Stimulated activated CD4-positive, alpha-beta T cell treated with anti-CD3 and anti-CD28 coated beads, TNF-alpha, amount 100 ng/mL, for 1 hour (primary cell): ENCODE data around the gene KCNK17.
A peak's percentile ranks its signal among the peaks of the same experiment; 100 is the strongest.
"Not testable (repeated sequence)": the region's sequence is repeated elsewhere in the genome, so short reads cannot be mapped to it uniquely, and the experiment has no call there.

Experiments used
- DNase-seq, 3 donors: peaks; one replicate each; pipeline ENCODE4 v3.0.0-alpha.2; 2020; ENCODE audit warnings: low read depth in 3 of 3, low spot score in 1 of 3

The KCNK17 gene

DNA sequence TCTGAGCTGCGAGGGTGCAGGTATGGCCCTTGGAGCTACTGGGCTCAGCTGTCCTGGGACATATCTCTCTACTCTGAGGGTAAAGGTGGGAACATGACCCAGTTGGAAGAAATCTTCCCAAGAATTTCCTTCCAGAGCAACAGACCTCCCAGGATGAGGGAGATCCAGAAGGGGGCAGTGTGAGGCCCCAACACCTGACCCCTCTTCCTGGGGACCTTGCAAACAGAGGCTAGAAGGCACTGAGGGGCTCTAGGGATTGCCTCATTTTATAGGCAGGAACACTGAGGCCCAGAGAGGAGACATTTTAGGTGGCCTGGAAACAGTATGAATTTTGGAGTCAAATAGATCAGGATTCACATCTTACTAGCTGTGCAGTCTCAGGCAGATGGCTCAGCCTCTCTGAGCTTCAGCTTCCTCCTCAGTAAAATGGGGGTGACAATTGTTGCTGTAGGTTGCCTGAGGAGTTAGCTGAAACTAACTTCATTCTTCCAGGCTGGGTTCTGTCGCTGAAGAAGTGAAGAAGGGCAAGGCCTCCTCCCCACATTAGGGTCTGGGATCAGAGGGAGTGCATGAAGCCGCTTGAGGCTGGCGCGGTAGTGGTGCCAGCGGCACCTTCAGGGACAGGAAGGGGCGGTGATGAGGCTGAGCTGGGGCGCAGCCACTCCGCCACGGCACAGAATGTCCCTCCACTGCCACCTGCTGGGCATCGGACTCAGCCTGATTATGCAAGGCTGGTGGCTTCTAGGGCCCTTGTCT is 11.4 kb downstream of the KCNK17 start:
- peak; percentile 63 to 80 (median 65) for DNase-seq

DNA sequence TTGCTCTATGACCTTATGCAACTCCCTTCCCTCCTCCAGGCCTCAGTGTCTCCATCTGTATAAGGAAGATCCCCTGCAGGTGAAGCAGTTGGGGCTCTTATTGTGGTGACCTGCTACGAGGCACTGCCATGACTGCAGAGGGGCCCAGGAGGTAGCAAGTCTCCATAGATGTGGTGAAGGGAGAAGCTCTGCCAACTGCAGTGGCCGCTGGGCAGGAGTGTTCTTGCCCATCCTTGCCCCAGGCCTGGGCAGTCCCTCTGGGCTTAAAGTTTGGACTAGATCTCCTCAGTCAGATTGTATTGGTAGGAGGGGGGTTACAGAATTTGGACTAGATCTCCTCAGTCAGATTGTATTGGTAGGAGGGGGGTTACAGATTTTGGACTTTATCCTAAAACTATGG is 12.2 kb downstream of the KCNK17 start:
- DNase-seq, result no peak

DNA sequence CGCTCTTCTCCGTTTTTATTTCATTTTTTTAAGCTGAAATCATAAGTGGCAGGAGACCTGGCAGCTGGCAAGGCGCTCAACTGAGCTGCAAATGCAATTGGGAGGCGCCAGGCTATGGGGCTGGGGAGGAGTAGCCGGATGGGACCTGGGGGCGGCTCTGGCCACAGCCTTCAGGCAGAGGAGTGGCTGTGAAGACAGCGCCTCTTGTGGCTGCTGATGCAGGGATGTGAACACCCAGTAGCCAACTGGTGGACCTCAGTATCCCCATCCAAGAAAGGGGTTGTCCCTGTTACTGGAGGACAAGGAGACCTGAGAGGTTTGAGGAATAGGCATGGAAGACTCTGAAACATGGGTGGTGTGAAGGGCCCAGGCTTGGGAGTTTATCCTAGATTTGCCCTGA is 12.6 kb downstream of the KCNK17 start:
- DNase-seq, result no peak

DNA sequence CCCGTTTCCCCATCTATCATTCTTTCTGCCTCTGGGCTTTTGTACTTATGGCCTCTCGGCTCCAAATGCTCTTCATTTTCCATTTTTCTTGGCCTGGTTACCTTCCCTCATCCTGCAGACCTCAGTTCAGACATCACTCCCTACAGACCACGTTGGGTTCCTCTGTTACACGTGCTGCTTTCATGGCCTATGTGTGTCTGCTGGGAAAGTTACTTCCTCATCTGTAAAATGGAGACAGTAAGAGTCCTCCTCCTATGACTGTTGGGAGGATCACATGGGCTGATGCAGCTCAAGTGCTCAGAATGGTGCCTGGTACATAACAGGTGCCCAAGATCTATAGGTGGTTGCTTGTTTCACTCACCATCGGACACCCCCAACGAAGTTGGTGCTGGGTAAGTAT is 13.5 kb downstream of the KCNK17 start:
- DNase-seq, result no peak

DNA sequence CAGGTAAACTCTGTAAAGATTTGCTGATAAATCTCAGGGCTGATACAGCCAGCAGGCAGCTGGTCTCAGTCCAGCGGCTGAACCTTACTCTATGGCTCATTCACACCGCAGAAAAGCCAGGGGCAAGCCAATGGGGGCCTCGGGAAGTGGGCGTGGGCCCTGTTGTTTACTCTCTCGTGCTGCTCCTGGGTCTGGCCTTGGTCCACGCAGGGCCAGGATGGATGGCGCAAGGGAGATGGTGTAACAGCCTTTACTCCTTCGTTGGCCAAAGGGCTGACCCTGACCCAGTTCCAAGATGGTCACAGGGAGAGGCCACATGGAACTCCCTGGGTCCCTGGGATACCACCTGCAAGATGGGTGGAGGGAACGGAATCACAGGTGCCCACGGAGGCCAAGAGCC is 16.2 kb downstream of the KCNK17 start:
- DNase-seq, result no peak

DNA sequence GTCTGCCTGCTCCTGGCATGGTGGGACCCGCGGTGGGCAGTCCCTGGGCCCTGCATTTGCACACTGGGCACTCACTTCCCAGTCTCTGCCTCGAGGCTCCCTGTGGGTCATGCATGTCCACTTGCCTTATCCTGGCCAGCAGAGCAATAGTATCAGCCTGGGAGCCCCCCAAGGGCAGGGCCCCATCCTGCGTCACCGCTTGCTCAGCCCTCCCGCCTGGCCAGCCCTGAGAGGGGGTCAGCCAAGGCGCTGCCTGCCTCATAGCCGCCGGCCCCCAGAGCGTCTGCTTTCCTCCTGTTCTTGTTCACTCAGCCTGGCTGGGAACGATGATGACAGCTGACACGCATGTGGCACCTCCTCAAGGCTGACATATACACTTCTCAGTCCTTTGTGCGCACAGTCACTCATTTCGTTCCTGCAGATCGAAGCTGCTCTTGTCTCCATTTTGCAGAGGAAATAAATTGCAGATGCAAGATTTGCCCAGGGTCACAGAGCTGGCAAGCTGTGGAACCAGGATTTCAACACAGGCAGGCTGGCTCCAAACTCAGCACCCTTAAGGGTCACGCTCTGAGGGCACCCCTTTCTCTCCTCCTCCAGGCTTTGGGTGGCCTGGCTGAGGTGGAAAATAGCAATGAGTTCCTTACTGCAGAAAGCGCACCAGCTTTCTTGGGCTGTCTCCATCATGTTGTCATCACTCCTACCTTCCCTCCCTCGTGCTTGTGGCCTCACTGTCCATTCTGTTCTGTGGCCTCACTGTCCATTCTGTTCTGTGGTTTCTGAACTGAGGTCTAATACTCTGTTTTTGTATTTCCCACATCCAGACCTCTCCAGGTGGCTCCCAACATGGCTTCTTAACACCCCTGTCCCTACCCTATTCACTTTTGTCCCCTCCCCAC is 17.2 kb downstream of the KCNK17 start:
- no peak for DNase-seq

DNA sequence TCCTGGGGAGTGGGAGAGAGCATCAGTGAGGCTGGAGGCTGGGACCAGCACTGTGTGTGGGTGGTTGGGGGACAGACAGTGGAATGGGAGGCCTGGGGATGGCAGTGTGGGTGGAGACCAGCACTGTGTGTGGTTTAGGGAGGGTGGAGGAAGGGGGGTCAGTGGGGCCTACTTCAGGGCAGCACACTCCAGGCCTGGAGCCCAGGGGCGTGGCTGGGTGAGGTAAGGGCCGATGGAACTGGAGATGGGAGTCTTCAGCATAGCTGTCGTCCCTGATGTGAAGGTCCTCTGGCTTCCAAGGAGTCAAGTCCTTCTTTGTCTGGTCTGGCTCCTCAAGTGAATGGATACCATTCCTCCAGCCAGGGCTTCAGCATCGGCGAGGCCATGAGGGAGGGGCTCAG is 18.6 kb downstream of the KCNK17 start:
- no peak for DNase-seq

DNA sequence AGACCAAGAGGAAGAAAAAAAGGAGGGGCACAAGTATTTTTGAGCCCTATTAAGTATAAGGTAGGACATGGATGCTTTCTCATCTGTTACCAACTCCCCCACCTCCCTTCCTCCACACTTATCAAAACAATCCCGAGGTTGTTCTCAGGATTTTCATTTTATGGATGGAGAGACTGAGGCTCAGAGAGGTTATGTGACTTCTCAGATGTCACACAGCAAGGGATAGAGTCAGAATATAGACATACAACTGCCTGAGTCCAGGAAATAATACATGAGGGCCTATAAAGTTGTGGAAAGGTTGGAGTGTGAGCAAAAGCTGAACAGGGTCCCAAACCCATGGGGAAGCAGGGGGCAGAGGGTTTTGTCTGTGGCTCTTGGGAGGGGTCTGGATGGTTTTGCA is 19.3 kb downstream of the KCNK17 start:
- DNase-seq, result no peak

DNA sequence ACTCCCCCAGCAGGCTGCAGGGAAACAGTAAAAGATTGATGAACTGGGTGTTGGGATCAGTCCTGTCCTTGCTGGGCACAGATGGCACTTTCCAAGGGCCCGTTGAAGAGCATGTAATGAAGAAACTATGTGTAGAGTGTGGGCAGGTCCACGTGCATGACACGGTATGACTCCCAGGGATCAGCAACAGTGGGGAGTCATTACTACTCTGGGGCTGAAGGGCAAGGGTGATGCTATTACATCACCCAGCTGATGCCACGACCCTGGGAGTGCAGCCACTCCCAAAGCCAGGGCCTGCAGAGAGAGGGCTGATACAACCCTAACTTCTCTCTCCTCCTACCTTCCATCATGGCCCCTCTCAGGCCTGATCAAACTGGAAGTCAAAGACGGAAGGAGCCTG is 20.1 kb downstream of the KCNK17 start:
- no peak for DNase-seq

DNA sequence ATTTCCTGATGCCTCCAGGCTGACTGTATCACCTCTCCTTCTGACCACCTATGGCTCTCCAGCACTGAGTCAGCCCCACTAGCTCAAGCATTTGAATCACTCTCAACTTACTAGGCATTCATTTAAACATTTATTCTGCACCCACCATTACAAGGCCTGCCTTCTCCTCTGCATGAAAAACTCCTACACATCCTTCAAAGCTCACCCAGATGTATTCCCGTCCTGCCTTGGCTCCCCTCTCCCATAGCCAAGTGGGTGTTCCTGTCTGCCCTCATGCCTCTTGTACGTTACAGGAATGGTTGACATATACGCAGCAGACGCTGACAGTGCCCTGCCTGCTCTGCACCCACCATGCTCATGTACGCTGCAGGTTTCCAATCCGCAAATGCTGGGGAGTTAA is 21.6 kb downstream of the KCNK17 start:
- no peak for DNase-seq

DNA sequence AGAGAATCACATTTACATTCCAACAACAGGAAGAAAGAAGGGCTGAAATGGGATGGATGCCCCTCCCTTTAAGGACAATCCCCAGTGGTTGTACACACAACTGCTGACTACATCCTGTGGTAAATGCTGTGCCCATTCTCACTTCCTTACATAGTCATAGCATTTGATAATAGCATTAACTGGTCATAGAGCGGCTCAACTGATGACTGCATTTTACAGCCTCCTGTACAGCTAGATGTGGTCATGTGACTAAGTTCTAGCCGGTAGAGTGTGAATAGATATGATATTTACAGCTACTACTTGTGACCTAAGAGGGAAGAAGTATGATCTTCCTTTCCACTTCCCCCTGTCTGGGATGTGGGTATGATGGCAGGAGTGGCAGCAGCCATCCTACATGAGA is 24.7 kb downstream of the KCNK17 start:
- no peak for DNase-seq

DNA sequence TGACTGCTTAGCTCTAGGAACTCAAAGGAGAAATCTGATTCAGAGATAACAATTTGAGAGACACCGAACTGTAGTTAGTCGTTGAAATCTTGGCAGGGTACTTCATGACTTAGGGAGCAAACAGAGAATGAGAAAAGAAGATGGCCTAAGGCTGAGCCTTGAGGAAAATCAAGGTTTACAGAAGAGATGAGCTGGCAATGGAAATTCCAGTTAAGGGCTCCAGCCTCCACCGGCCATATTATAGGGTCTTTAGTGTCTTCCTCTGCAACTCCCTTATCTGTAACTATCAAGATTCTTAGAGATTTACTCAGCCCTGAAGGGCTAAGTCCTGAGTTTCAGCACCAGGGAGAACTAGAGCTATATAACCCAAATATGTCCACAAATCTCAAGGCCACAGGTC is 26.6 kb downstream of the KCNK17 start:
- no peak for DNase-seq

DNA sequence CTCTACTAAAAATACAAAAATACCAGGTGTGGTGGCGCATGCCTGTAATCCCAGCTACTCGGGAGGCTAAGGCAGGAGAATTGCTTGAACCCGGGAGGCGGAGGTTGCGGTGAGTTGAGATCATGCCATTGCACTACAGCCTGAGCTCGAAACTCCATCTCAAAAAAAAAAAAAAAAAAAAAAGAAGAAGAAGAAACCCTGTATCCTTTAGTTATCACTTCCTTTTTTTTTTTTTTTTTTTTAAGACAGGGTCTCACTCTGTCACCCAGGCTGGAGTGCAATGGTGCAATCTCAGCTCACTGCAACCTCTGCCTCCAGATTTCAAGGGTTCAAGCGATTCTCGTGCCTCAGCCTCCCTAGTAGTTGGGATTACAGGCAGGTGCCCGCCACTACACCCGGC is 27.6 kb downstream of the KCNK17 start:
- not testable (repeated sequence) for DNase-seq

DNA sequence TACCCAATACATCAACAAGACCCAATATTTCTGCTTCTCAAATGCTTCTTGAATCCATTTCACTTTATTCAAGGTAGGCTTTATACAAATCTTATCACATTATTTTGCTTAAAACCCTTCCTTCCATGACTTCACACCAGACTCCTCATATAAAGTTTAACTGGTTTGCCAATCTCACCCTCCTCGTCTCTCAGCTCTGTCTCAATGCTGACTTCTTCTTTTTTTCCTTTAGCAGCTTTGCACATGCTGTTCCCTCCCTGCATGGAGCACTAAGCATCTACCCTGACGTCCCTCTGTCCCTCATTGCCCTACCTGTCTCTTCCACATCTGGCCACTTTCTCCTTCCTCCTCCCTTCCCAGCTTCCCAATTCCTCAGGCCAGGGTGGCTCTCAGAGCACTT is 31.4 kb downstream of the KCNK17 start:
- DNase-seq, result no peak

DNA sequence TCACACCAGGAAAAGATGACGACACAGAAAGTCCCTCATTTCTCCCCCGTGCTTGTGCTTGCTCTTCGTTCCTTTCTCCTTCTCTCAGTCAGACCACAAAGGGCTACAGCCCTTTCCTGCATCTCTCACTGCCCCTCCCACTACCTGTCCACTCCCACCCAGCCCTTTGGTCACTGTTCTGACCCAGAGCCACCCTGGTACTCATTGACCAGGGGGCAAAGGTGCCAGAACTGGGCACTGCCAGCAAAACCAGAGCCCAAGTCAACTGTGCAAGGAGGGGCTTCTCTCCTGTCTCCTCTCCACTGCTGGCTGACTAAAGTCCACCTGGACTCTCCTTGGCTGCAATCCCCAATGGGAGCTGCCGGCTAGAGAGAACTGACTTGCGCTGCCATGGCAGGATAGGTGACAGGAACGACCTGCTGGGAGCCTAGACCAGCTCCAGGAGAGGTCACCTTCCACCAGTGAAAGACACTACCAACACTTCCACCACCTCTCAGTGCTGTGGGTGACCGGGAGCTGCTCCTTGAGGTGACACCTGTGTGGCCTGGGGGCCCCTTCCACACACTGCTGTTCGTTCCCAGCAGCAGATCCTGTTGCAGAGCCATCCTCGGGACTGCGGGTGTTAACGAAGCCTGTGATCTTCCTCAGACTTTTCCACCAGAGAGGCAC is 32.8 kb downstream of the KCNK17 start:
- DNase-seq, result no peak

DNA sequence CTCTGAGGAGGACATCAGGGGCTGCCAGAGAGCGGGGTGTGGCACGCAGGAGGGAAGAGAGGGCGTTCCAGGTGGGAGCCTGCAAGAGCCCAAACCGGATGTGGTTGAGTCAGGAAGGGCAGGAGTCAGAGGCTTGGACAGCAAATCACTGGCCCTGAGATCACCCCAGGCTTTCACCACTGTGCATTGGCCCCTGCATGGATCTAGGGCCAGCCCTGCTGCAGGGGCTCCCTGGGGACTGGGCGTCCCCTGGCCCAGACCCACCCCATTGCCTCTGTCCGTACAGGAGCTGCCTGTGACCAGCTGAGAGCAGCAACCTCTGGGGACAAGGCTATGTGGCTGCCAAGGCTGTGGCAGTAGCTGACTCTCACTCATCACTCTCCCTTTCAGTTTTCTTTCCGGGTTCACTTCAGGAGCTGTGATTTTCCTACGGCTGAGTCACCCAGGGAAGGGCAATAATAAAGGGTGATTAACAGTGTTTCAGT is 33.9 kb downstream of the KCNK17 start:
- no peak for DNase-seq

DNA sequence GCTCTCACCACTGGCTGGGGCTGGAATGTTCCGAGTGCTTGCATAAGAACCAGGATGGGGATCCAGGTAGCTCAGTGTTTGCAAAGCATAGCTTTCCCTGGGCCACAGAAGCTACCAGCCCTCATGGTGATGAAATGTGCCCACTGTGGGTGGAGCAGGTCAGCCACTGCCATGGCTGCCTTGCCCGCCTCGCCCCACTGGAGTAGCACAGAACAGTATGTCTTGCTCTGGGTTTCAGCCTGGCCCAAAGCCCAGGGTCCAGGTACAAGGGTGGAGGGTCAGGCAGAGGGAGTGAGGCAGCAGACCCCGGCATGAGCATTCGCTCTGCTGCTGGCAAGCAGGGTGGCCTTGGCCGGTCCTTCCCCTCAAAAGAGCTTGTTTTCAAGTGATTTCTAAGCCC is 34.7 kb downstream of the KCNK17 start:
- DNase-seq, result no peak

DNA sequence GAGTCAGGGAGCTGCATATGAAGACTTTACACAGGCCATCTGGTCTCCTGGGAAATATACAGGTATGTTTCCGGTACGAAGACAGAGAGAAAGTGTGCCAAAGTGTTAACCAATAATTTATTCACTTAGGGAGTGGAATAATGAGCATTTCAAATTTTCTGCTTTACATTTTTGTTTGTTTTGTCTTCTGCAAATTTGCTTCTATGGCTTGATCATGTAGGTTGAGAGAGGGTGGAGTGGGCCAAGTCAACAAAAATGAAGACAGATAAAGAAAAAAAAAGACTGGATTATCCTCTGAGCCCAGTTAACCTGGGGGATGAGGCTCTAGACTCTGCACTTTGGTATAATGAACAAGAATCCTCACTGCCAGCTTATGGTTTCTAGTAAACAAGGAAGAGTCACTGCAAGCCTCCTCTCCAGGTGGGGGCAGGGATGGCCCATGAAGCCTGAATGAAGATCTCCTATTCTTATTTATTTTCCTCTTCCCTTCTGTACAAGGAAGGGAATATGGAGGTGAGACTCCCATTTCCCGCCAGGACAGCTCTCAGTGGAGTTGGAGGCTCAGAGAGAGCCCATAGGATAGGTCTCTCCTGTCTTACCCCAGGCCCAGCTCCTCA is 37.7 kb downstream of the KCNK17 start:
- no peak for DNase-seq

DNA sequence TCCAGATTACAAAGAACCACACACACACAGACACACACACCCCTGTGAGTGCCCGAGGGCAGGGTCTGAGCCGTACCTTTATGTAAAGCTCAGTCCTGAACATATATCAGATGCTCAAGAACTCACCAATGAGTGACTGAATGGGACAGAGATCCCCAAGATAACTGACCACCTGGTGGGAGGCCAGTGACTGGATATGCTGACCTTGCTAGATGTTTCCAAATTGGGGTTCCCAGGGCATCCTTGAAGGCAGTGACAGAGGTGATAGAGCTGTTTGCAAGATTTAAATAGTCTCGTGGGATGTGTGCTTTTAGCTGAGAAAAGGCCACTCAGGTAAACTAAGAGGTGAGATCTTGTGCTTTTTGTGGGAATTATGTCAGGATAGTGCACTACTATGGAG is 39.3 kb downstream of the KCNK17 start:
- no peak for DNase-seq

DNA sequence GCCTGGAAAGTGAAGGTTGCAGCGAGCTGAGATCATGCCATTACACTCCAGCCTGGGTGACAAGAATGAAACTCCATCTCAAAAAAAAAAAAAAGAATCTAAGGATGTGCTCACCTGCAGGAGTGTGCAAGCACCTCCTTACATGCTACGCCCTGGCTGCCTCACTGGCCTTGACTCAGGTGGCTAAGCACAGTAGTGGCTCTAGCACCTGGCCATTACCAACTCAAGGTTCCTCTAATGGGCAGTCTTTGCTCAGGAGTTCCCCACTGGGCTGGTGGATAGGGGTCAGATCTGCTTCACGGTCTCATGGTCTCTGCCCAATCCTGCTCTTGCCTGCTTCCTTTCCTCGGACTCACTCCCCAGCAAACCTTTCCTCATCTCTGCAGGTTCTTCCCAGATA is 39.7 kb downstream of the KCNK17 start:
- DNase-seq, result no peak

DNA sequence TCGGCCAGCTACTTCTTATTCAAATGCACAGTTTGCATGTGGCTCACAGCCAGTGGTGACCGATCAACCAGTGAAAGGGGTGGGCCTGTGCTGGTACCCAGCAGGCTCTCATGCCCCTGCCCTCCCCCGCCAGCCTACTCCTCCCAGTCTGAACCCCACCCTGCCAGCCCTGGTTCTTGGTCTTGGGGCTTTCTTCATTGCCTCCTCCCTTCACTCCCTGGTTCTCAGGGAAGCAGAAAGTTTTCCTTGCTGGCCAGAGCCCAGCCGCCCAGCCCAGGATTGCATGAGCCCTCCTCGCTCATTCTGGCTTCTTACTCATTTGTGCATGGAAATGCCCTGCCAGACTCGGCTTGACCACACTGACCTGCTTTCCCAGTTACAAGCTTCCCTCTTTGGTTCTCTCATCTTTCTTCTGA is 40.8 kb downstream of the KCNK17 start:
- no peak for DNase-seq
